DMS153 treated with DMSO at 0.1 percent for 48 hours (cell line): ENCODE measurements around the gene OSTF1.
A peak's percentile ranks its signal among the peaks of the same experiment; 100 is the strongest.

Experiments
- DNase-seq: peaks from one replicate; lab custom pipeline; 2025; ENCODE audit not compliant: unreplicated experiment; lab: John Stamatoyannopoulos, UW

The OSTF1 gene

GRCh38 chr9:75087824-75088645 is at the start of gene OSTF1, which contains the start of gene NMRK1:
Gene OSTF1 (plus strand): TSS chr9:75088514. CDS start chr9:75088693, 179 bp downstream.
Gene NMRK1 (minus strand): TSS chr9:75088155. CDS start chr9:75083115, 5,040 bp downstream.
- DNase-seq = peak; percentile 93

DNA sequence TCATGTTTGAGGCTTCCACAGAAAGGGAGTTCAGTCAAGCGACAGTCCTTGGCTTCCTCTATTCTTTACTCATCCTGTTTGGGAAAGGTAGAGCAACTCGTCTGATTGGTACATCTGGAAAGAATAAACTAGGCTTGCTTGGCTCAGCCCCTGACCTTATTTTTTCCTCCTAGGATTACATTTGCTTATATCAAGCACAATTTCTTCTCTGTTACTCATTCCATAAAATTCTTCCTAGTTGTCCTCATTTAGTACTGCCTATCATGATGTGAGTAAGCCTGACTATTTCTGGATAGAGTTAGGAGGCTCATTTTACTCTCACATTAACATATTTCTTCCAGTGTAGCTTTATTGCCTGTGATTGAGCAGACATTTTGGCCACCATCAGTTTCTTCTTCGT is 49.3 kb upstream of the OSTF1 start:
- no peak for DNase-seq

DNA sequence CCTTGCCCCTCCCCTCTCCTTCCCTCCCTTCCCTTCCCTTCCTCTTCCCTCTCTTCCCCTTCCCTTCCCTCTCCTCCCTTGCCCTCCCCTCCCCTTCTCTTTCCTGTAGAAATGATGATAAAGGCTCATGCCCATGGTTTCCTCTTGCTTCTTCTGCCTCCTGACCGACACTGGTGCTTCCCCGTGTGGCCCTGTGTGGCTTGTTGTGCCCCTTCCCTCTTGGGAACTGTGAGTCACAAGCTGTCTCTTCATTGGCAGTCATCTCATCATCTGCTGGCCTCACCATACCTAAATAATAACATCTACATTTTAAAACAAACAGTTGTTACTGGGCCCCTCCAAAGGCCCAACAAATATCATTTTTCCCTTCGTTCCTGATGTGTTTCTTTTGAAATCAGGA is 48.5 kb upstream of the OSTF1 start:
- no peak for DNase-seq

DNA sequence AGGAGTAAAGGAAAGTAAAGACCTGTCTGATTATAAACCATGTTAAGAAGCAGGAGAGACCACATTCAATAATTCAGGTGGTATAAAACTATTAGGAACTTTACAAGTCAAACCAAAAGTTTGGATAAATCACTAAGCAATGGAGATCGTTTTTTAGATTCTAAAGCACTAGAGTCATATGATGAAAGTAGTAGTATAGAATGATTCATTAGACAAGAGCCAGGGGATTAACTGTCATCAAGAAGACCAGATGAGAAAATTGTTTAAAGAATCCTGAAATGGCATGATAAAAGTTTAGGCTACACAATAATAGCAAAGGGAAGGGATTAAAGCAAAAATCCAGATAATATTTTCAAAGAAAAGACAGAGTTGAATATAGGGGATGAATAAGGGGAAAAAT is 47.3 kb upstream of the OSTF1 start:
- no peak for DNase-seq

DNA sequence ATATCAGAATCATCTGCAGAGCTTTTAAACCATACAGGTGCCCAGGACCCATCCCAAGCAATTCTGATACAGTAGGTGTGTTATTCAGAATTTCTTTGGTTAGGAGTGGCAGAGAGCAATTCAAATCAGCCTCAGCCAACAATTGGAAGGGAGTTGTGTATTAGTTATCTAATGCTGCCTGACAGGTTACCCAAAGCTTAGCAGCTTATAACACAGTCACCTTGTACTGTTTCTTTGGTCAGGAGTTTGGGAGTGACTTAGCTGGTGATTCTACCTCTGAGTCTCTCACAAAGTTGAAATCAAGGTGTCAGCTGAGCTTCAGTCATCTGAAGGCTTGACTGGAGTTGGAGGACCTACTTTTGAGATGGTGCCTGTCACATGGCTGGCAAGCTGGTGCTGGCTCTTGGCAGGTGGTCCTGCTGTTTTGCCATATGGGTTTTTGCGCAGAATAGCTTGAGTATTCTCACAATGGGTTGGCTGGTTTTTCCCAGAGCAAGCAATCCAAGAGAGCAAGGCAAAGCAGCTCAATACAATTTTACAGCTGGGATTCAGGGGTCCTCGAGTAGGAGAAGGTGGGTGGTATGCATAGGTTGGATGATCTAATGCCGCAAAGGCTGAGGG is 41.5 kb upstream of the OSTF1 start:
- DNase-seq = no peak

DNA sequence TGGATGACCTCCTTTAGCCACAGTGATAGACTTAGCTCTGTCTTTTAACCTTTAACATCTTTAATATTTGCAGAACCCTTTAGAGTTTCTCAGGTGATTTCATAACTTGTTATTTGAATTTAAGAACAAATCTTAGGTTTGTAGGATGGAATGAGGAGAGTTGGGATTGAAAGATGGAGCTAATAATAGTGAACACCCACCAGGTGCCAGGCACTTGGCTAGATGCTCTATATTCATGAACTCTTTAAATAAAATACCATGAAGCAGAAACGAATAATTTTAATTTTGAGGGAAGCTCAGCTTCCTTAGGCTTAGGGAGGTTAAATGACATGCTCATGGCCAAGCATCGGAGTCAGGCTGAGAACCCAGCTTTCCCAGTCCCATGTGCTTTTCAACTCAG is 40.8 kb upstream of the OSTF1 start:
- no peak for DNase-seq

- DNase-seq = no peak
Observed at GRCh38 chr9:75051285-75051684, 37.0 kb upstream of the OSTF1 start.

DNA sequence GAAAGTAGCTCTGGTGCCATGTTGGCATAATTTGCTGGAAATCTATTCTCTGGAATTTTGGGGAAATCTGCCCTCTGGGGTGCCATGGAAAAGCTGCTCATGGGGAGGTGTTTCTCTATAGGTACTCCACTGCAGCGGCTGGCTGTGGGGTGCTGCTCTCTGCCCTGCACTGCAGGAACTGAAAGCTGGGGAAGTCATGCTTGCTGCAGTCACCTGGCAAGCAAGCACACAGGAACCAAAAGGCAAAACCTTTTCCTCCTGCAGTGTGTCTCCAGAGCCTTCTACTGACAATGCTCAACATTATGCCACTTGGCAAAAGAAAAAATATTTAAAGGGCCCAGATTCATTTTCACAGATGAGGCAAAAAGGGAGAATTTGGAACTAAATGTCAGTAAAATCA is 34.4 kb upstream of the OSTF1 start:
- DNase-seq = no peak

DNA sequence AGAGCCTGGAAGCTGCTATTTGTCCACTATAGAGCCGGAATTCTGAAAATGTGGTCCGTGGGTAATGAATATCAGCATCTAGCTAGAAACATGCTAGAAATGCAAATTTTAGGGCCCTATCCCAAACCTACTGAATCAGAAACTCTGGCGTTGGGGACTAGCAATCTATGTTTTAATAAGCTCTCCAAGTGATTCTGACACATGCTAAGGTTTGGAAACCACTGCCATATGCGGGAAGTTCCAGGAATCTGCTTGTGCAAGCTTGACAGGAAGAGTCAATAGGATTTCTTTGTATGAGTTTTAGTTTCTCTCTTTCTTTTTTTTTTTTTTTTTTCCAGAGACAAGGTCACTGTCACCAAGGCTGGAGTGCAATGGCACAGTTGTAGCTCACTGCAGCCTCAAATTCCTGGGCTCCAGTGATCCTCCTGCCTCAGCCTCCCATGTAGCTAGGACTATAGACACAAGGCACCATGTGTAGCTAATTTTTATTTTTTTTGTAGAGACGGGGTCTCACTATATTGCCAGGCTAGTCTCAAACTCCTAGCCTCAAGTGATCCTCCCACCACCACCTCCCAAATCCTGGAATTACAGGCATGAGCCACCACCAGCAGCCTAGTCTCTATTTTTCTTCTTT is 33.8 kb upstream of the OSTF1 start:
- DNase-seq = no peak

GRCh38 chr9:75061169-75061568 is 27.1 kb upstream of the OSTF1 start:
- no peak for DNase-seq

DNA sequence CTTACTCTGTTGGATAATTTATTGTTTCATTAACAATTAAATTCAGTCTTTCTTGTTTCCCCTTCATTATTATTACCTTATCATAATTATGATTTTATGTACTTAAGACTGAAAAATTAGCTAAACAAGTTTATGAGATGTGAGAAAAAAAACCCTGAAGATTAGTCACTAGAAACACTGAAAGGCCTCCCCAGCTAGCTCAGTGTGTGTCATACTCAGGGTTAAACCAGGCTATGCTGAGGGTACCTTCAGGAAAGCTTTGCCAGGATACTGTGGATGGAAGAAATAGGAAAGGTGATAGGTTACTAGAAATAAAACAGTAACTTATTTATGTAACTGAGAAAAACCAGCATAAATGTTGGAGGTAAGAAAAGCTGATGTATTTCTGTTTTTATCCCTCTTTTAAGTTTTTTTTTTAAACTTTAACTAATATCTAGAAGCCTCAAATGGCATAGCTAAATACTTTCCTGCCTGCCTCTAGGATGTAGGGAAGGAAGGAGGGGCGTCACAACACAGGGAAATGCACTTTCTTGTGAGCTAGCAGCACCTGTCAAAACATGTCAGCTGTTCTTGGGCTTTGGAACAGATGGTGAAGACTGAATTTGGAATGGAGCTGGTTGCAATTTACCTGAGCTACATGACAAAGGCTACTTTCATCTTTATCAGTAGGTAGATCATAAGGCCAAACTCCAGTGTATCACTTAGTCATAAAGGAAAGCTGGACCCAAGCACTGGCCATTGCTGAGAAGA is 24.6 kb upstream of the OSTF1 start:
- DNase-seq = no peak

DNA sequence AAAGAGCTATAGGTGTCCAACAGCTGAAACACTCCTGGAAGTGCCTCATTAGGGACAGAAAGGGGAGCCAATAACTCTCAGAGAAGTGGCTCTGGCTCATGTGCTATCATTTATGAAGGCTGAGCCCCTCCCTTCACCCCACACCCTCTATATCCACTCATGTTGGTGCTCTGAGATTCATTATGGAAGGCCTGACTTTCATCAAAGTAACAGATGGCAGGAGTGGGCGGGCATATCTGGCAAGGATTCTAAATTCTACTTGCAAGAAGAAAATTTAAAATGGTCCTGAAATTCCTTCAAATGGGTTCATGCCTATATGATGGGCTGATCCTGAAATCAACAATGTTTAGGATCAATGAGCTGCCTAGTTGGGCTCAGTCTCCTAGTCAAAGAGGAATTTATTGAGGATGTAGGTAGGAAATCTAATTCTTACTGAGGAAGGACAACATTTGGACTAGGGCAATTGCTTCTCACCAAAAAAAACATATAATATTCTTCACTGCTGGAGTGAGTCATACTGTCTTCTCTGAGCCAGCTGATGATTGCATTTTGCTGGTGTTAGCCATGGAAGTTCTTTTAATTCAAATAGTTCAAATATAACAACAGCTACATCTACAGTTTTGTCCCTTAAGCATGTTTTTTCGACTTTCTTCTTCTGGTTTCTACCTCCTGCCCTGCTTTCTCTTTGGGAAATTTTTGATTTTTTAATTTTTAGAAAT is 23.8 kb upstream of the OSTF1 start:
- DNase-seq = no peak

DNA sequence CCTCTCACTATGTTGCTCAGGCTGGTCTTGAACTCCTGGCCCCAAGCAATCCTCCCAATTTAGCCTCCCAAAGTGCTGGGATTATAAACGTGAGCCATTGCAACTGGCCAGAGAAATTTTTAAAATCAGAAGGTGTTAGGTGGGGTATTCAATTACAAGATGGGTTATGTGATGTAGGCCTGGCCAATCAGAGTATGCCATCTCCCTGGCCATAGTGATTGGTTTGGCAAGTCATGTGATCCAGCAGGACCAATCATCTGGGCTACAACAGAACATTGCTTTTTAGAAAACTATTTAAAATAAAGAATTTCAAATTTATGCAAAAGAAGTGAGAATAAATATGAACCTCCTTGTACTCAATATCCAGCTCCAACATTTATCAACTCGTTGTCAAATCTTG is 22.8 kb upstream of the OSTF1 start:
- no peak for DNase-seq

GRCh38 chr9:75067894-75068293 is 20.4 kb upstream of the OSTF1 start:
- DNase-seq = no peak

DNA sequence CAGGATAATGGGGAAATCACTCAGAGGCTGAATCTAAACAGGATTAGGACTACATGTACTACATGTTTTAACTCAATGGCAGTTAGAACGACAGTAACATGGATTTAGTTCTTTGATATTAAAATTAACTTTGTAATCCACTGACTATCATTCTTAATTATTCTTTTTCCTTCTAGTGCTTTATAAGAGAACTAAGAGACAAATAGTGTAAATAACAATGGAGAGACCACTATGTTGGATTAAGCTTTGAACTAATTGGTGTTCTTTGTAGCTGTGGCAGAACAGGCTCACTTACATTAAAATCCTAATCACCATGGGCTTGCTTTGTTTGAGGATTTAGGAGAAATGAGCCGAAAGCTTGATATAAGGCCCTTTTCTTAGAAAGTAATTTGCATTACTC is 19.1 kb upstream of the OSTF1 start:
- no peak for DNase-seq

DNA sequence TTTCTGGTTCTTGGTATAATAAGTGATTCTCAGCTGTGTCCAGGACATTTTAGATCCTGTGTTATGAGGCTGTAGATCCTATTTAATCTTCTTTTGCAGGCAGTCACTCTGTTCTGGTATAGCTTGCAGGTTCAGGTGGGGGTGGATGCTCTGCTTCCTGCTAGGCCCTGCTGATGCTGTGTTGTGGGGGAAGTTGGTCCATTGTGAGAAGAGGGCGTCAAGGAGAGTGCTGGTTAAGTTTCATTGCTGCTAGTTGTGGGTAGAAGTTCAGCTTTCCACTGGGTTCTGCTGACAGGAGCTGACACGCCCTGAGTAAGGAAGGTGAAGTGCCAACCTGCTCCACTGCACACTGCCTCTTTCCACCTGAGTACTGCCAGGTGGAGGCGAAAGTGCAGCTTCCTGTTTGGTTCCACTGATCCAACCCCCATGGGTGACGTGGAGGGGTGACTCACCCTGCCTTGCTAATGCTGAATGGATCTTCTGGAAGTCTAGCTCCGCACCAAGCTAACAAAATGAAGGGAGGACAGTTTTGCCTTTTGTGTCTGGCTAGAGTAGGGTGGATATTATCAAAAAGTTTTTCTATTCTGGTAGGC is 16.7 kb upstream of the OSTF1 start:
- DNase-seq = no peak

DNA sequence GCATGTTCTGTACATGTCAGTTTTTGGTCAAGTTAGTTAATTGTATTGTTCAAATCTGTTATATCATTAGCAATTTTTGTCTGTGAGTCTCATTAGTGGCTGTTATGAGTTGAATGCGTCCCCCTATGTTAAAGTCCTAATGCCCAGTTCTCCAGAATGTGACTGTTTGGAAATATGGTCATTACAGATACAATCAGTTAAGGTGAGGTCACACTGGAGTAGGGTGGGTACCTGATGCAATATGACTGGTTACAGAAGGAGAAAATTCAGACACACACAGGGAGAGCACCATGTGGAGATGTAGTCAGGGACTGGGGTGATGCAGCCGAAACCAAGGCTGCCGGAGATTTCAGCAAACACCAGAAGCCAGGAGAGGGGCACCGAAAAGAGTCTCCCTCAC is 15.4 kb upstream of the OSTF1 start:
- no peak for DNase-seq

DNA sequence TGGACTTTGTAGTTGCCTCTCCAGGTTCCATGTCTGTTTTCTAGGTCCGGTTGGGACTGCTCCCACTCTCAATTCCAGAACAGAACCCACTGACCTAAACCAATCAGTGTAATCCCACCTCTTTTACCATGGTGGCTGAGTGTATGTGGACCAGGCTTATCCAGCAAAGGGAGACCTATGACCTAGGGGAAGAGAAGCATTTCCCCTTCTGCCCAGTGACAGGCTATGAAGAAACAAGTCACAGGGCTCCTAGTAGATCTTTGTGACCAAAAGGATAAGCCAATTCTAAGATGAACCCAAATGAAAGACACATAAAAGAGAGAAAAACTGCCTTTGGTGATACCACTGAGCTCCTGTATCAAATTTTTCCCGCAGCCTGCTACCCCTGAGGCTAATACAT is 6.7 kb upstream of the OSTF1 start:
- no peak for DNase-seq

- DNase-seq = no peak
Observed at GRCh38 chr9:75083188-75083970, 4.9 kb upstream of the OSTF1 start.
